KOPT-K1 (cell line): ENCODE data around the gene MRPL40.
"Not testable (repeated sequence)": the region's sequence is repeated elsewhere in the genome, so short reads cannot be mapped to it uniquely, and the experiment has no call there.

Source experiments
- H3K27ac ChIP-seq: fragments of 200-600 bp; sonication (generic); 2 replicates; pipeline ENCODE4 v1.5.1; 2016; ENCODE audit warnings: antibody characterized with exemption, mild to moderate bottlenecking, low read depth, low read length; ENCODE audit not compliant: poor library complexity, severe bottlenecking
- H3K36me3 ChIP-seq: fragments of 200-600 bp; sonication (generic); 2 replicates; pipeline ENCODE4 v1.5.1; 2017; ENCODE audit warnings: antibody characterized with exemption, mild to moderate bottlenecking, low read length, moderate library complexity; ENCODE audit not compliant: insufficient read depth
- H3K9me3 ChIP-seq: fragments of 200-600 bp; sonication (generic); 2 replicates; pipeline ENCODE4 v1.5.1; 2017; ENCODE audit warnings: antibody characterized with exemption, low read length, mild to moderate bottlenecking; ENCODE audit not compliant: insufficient read depth, poor library complexity, severe bottlenecking

MRPL40 gene

GRCh38 chr22:19422440-19423301 is 9.7 kb upstream of the MRPL40 start:
- Histone ChIP-seq H3K36me3 (peaks cover 43% of the 10 kb centered on the region), H3K27ac (peak overlapping the region; percentile 93), H3K9me3 (no peaks in the 10 kb centered on the region)

GRCh38 chr22:19424186-19424500 is 8.2 kb upstream of the MRPL40 start:
- H3K27ac ChIP-seq: peak overlapping the region; percentile 93
- H3K36me3 ChIP-seq: peaks cover 54% of the 10 kb centered on the region
- H3K9me3 ChIP-seq: no peaks in the 10 kb centered on the region

- Histone ChIP-seq H3K36me3 (peaks cover 46% of the 10 kb centered on the region), H3K27ac (peak overlapping the region; percentile 98), H3K9me3 (no peaks in the 10 kb centered on the region)
These were observed 2.1 kb upstream of the MRPL40 start for GRCh38 chr22:19429950-19430889.

GRCh38 chr22:19430890-19431541 is 1.3 kb upstream of the MRPL40 start:
- Histone ChIP-seq H3K36me3 (peaks cover 49% of the 10 kb centered on the region), H3K9me3 (no peaks in the 10 kb centered on the region), H3K27ac (peak overlapping the region; percentile 98)

- no peaks in the 10 kb centered on the region for H3K9me3 ChIP-seq
- peak within 1 kb of the TSS; percentile 98 for H3K27ac ChIP-seq
- peaks cover 49% of the 10 kb centered on the region for H3K36me3 ChIP-seq
These were observed 654 bp upstream of the MRPL40 start, which contains the start of gene HIRA for GRCh38 chr22:19431649-19432132. TSS of gene HIRA (minus strand) at chr22:19431733. CDS start at chr22:19431476, 257 bp downstream.

- Histone ChIP-seq H3K36me3 (peaks cover 45% of the 10 kb centered on the region), H3K9me3 (no peaks in the 10 kb centered on the region), H3K27ac (no peak overlapping the region)
These were observed 2.1 kb downstream of the MRPL40 start for GRCh38 chr22:19434401-19434800.

- H3K27ac ChIP-seq: no peak overlapping the region
- peaks cover 51% of the 10 kb centered on the region for H3K36me3 ChIP-seq
- no peaks in the 10 kb centered on the region for H3K9me3 ChIP-seq
These were observed 2.7 kb downstream of the MRPL40 start for GRCh38 chr22:19434829-19435580.

- H3K9me3 ChIP-seq, H3K27ac ChIP-seq: not testable (repeated sequence)
- H3K36me3 ChIP-seq: peaks cover 67% of the 10 kb centered on the region
These were observed 4.3 kb downstream of the MRPL40 start for GRCh38 chr22:19436444-19437161.

GRCh38 chr22:19438298-19438697 is 6.0 kb downstream of the MRPL40 start:
- Histone ChIP-seq H3K36me3 (peaks cover 83% of the 10 kb centered on the region), H3K9me3 (no peaks in the 10 kb centered on the region), H3K27ac (no peak overlapping the region)

- peaks cover 91% of the 10 kb centered on the region for H3K36me3 ChIP-seq
- no peak overlapping the region for H3K27ac ChIP-seq
- no peaks in the 10 kb centered on the region for H3K9me3 ChIP-seq
These were observed 8.3 kb downstream of the MRPL40 start for GRCh38 chr22:19440411-19441195.

GRCh38 chr22:19442166-19442565 is 9.8 kb downstream of the MRPL40 start:
- H3K36me3 ChIP-seq: peaks cover 79% of the 10 kb centered on the region

GRCh38 chr22:19443544-19444211 is 11.3 kb downstream of the MRPL40 start:
- H3K36me3 ChIP-seq: peaks cover 67% of the 10 kb centered on the region
- H3K27ac ChIP-seq: no peak overlapping the region
- no peaks in the 10 kb centered on the region for H3K9me3 ChIP-seq

More at GRCh38 chr22:19442166-19442565, 9.8 kb downstream of the MRPL40 start:
- Histone ChIP-seq H3K9me3 (no peaks in the 10 kb centered on the region), H3K27ac (no peak overlapping the region)
